NCI-H1105 (cell line): ENCODE data around the gene GNG4.
"Not testable (repeated sequence)": the region's sequence is repeated elsewhere in the genome, so short reads cannot be mapped to it uniquely, and the experiment has no call there.

Experiments
- DNase-seq: peaks from one replicate; lab custom pipeline; 2025; lab: John Stamatoyannopoulos, UW

The GNG4 gene

DNA sequence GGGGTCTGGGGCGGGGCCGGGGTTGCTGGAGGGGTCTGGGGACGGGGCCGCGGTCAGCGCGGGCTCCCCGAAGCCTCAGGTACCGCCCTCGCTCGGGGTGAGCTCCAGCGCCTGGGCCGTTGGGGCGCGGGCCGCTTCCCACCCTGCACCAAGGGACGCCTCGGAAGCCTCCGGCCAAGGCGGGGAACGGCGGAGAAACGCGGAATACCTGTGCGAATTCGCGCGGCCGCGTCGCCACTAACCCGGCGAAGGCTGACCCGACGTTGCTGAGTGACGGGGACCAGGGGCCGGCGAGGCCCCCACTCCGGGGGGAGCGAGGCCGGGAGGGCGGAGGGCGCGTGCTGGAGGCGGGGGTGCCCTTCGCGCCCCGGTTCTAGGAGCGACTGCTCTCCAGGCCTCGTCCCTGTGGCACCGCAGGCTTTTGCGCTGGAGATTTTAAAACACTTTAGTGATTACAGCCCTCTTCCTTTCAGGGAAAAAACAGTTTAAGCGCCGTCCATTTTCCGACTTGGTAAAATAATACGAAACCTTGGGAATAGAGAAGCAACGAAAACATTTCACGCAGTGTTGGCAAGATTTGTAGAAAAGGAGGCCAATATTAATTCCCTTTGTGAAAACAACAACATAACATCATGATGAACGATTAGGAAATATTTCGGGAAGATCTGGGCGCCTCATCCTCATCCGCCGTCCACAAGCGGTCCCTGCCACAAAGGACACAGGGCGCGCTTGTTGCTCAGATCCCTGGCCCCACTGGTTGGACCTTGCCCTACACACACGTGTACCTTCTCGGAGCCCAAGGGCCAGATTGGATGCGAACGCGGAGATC is 971 bp upstream of the GNG4 start:
- peak; percentile 23 for DNase-seq

DNA sequence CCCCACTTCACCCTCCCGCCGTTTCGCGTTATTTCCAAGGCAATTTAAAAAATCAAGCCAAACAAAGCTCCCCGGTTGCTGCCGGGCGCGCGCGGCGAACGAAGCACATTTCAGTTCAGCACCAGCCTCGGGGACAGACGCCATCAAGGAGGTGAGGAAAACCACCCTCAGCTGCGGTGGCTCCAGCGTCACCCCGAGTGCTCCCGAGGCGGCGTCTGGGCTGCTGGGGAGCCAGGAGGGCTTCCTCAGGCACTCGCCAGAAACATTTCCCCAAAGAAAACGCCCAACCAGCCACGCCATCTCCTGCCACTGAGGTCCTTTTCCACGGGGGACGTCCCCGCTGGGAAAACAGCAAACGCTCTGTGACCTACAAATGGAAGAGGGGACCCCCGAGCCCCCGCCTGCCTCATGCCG is 623 bp downstream of the GNG4 start:
- peak; percentile 40 for DNase-seq

DNA sequence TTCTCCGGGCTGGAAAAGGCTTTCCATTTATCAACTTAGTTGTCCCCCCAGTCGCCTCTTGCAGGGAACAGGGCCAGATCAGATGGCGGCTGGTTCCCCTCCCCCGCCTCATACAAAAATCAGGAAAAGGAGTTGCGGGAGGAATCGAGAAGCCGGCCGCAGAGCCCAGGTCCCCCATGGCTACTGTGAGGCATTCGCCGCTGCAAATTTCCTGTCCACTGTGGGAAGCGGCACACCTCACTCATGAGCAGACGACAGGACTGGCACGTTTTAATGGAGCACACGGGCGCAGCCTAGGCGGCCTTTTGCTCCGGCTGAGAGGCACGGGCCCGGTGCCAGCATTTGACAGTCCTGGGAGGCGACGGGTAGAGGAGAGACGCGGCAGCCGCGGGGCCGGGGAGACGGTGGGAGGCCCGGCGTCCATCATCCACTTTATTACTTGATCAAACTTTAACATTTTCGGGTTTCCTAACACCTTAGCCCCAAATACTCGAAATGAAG is 1.1 kb downstream of the GNG4 start:
- peak; percentile 78 for DNase-seq

DNA sequence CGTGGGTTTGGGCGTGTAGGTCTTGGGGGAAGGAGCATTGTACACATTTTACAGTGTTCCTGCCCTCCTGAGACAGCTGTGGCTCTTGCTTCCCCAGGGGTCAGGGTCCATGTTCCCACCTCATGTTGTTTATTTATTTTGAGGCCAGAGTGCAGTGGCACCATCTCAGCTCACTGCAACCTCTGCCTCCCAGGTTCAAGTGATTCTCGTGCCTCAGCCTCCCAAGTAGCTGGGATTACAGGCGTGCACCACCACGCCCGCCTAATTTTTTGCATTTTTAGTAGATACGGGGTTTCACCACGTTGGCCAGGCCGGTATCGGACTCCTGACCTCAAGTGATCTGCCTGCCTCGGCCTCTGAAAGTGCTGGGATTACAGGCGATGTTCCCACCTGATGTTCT is 2.0 kb downstream of the GNG4 start:
- not testable (repeated sequence) for DNase-seq

DNA sequence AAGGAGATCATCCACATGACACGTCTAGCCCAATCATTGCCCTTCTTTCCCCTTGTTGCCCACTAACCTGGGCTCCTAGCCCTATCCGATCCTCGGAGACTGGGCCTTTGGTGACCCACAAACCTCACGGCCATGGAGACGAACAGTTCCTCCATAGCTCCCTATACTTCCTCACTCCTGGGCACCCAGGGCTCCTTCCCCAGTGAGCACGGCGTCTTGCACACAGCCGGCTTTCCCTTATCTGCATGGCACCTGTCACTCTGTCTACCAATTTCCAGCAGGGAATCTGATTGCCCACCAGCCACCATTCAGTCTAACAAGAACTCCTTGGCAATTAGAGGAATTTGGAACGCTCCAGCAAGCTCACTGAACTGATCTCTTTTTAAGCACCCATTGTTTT is 3.1 kb downstream of the GNG4 start:
- no peak for DNase-seq

DNA sequence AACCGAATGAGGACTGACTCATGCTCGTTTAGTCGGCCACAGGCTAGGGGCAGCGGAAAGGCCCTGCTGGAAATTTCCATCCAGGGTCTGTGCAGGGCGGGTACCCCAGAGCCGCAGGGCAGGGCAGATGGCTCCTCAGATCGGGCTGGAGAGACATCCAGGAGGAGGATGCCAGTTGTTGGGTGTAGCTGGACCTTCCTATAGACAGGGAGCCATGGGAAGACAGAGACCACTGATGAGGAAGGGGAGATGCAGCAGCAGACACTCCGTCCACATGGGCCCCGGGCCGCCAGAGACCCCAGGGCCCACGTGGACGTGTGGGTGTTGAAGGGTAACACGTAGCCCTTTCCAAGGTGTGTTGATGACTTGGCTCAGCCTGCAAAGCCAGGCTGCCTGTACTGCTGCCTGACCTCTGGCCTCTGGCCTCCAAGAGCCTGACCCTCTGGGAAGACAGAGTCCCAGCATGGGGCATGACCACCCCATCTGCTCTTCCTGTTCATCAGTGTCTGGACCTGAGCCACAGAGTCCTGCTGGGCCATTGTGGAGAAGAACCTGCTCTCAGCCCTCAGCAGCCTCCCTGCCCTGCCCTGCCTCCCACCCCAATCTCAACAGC is 4.8 kb downstream of the GNG4 start:
- DNase-seq, result no peak

DNA sequence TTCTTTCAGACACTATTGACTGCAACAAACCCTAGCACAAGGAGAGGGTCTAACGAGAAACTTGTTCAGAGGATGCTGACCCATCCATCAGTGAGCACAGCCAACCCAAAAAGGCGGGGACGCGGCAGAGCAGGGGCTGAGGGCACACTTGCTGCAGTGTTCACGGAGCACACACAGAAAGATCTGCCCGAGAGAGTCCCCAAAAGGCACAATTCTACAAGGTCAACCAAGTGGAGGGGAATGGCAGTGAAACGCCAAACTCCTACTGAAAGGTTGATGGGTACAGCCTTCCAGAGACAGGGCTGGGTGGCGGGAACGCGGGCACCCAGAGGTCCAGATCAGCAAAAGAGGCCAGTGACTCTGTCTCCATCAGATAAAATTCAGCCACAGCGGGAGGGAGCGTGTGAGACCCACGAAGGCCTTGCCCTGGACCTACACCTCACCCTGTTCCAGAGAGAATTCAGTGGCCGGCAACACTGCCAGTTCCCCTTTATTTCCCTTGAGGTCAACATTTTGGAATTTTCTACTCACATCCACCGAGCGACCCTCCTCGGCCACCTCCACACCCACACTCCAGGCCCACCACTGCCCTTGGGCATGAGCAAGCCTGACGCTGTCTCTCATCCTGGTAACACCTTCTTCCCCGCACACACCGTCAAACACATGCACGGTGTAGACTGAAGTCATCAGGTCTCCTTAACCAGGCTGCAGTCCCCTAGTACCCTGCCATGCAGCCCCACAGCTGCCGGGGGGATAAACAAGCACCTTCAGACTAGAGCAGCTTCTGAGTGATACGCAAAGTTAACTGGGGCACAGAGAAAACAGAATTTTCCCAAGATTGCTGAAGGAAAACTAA is 5.5 kb downstream of the GNG4 start:
- no peak for DNase-seq

DNA sequence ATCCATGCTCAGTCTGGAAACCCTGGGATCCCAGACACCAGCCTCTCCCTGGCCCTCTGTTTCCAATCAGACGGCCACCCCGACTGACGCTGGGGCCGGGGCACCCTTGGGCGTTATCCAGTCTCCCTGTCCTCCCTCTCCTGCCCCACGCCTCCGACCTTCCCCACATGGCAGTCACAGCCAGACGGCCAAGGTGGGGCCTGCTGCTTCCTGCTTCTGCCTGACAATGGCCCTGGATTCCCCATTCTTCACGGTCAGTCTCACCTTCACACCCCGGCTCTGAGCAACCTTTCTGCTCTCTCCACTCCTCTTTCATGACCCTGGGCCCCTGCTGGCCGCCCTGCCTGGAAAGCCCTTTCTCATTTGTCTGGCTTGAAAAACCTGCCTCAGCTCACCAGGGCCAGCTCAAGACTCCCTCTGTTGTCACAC is 6.6 kb downstream of the GNG4 start:
- no peak for DNase-seq

DNA sequence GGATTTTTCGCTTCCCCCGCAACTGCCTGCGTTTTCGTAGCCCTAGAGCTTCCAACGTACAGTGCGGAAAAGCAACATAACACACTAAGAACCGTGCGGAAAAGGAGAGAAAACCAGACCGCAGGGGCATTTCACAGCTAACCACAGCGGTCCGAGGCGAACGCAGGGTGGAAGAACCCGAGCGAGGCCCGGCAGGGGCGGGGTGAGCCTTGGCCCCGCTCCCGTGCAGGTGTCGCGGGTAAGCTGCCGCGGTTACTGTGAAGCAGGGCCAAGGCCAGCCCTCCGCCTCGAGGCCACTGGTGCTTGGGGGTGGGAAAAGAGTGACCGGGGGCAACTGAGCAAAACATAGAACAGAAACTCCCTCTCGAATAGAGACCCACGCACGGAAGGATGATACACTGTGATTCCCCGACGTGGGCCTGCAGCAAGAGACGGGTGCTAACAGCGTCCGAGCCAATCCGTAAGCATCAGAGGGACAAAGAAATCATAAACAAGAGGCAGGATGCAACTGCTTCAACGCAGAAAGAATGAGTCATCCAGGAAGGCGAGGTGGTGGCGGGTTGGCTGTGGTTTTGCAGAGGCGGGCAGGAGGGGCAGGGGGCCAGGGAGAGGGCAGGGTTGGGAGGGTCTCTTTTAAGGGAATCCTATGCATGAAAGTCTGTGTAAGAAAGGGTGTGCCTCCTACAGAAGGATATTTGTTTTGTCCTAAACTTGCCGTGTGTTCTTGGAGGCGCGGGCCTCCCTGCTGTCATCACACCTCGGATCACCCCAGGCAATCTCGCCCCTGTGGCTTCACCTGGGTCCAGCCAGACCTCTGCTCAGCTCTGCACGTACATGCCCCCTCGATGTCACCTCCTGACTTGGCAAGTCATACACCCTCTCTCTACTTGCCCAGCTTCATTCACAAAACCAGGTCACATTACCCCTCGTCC is 7.3 kb downstream of the GNG4 start:
- DNase-seq, result peak; percentile 19

DNA sequence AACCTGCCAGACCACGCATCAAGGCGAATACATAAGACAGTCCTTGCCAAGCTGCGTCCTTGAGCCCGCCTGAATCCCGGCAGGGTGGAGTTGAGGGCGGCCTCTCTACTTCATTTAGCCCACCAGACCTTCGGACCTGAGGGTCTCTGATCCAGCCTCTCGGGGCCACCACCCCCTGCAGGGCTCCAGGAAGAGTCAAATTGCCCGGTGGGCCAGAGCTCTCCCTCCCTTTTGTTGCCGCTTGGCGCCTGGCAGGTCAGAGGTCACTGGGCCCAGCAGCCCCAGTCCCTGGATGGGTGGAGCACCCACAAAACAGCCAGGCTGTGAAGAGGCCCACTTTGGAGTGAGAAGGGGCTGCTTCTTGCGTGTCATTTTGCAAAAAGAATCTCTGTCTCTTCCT is 9.0 kb downstream of the GNG4 start:
- DNase-seq, result no peak

DNA sequence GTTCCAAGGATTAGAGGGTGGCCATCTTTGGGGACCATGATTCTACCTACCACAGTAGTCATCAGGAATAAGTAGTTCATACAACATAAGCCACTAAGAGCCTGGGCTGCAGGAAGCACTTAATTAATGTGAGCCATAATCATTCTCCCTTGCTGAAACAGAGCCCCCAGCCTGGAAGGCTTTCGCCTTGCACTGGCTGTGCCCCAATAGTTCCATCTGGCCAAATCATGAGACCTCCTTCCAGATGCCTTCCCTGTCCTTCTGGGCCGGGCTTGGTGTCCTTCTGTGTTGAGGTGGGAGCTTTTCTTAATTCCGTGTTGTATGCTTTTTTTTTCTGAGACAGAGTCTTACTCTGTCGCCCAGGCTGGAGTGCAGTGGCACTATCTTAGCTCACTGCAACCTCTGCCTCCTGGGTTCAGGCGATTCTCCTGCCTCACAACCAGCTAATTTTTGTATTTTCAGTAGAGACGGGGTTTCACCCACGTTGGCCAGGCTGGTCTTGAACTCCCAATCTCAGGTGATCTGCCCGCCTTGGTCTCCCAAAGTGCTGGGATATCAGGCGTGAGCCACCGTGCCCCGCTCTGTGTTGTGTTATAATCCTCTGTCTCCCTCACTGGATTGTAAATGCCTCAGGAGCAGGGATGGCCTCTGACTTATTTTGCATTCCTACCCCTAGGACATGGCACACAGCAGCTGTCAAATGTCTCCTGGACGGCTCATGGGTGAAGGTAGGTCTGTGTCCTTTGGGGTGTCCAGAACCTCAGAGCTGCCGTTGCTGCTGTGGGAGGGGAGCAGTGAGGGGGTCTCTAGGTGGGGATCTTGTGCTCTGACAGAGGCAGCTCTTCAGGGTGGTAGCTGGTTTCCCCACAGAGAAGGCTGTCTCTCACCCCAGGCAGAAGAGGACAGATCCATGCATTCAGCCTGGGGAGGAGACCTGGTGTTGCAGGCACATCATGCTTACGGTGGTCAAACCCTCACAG is 10.1 kb downstream of the GNG4 start:
- DNase-seq, result no peak

DNA sequence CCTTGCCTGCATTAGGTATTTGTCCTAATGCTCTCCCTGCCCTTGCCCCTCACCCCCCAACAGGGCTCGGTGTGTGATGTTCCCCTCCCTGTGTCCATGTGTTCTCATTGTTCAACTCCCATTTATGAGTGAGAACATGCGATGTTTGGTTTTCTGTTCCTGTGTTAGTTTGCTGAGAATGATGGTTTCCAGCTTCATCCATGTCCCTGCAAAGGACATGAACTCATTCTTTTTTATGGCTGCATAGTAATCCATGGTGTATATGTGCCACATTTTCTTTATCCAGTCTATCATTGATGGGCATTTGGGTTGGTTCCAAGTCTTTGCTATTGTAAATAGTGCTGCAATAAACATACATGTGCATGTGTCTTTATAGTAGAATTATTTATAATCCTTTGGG is 11.0 kb downstream of the GNG4 start:
- not testable (repeated sequence) for DNase-seq

DNA sequence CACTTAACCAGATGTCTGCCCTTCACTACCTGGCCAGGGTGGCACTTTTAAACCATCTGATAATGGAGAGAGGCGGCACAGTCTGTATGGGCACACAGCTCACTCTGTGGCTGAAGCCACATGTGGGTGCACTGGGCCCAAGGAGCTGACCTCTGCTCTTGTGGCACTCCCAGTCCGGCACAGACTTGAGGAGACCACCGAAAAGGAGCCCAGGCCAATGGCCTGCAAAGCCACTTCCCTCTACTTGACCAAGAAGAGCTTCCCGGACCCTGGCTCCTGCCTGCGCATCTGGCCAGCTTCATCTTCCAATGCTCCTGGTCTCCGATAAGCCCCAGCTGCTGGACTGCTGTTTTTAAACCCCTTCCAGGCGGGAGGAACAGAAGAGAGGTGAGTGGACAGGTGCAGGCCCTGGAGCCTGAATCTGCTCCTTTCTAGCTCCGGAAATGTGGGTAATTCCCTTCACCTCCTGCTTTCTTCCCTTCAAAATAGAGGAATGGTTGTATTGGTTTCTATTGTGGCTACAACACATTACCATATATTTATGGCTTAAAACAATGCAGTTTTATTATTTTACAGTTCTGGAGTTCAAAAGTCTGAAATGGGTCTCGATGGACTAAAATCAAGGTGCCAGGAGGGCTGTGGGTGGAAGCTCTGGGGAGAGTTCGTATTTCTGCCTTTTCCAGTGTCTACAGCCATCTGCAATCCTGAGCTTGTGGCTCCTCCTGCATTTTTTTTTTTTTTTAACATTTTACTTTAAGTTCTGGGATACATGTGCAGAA is 11.6 kb downstream of the GNG4 start:
- DNase-seq, result no peak

DNA sequence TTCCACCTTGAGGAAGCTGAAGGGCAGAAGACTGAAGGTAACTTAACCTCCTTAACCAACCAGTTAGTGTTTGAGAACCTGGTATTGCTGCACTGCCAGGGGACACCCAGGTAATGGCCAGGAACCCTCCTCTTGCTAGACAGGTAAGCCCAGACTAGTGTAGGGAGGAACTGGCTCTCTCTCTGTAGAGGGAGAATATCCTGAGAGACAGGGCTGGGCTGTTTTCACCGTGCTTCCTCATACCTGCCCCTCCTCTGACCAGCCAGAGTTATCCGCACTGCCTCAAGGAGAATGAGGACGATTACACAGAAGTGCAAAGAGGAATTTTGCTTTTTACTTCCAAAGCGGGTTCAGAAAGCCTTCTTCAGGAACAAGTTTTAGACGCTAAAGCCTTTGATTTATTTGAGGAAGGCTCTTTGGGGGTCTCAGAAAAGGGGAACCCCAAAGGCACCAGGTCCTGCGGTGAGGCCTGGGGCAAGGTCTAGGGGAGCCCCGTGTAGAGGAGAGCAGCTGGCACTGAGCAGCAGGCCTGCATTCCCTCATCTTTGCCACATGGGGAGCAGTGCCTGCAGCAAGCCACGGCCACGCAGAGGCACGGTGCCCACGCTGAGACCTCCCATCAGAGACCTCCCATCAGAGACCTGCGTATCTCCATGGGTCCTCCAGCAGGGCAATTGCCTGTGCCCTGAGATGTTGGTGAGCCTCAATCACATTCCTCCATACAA is 13.5 kb downstream of the GNG4 start:
- DNase-seq, result no peak

DNA sequence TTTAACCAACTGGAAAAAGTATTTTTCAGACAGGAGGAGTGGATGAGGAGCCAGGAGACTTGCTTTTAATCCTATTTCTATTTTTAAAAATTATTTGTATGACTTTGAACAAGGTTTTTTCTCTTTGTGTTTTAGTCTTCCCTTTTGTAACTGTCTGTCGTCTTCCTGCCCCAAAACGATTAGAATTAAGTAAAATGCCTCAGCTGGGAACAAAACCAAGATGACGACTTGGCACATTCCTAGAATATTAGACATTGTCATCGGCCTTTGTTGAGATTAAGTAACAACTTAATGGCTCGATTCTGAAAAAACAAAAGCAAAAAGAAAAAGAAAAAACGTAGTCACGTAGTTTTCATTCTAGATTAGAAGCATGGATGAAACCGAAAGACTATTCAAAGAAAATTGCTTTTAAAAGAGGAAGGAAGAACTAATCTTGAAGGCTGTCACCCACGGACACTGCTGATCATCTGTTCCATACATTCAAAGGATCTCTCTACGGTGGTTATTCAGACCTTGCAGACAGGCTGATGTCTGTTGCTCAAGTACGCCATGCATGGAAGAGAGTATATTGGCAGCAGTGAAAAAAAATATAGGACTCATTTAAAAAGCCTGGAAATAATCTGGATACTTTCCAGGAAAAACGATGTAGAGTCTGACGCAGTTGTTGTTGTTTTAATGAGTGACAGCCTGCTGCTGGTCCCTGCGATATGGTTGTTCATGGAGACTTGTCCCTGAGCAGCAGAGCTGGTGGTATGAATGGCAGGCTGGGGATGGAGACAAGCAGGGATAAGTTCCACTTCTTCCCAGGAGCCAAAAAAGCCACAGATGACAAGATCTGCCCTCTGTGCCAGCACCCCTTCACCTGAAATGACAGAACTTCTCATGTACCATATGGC is 16.8 kb downstream of the GNG4 start:
- no peak for DNase-seq

DNA sequence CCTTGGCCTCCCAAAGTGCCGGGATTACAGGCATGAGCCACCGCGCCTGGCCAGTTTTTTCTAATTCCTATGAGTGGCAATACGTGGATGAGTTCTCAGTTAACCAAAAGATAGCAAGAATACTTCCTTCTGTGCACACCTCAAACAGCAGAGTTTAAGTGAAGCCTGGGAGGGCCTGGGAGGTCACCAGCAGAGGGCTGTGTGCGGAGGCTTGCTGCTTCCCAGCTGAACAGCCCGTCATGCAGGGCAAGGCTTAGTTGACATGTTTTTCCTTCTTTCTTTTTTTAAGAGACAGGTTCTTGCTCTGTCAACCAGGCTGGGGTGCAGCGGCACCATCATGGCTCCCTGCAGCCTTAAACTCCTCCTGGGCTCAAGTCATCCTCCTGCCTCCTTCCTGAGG is 17.8 kb downstream of the GNG4 start:
- no peak for DNase-seq

DNA sequence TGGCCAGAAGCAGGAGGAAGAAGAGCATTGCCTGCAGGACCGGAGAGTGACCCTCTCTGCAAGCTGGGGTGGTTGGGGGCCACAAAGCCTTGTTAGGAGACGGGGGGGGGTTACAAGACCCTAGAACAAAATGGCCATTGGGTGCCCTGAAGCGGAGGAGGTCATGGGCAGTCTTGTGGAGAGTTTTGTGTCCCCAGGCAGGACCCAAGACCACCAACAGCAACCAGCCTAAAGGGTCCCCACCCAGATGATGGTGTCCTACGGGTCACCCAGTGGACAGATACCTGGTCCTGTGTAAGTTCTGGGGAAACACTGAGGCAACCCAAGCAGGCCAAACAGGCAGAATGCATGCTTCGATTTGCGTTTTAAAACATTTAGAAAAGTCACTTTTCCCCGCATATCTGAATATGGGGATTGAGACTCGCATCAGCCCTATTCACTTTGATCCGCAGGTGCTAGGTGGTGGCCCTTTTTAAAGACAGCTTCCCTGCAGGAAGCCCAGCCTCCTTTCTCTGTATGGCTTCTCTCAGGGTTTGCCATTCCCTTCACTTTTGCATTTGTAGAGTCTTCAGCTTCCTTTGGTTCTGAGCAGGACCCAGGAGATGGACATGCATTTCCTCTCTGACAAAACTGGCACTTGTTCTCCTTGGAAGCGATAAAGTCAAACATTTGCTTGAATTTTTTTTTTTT is 21.1 kb downstream of the GNG4 start:
- DNase-seq, result no peak
